SK-N-SH (cell line): ENCODE results near the gene CHGA.

Experiments
- CHD2 ChIP-seq: fragments of 150-350 bp; IDR thresholded peaks from 2 replicates; pipeline ENCODE4 v1.6.1; 2018; ENCODE audit warnings: low read length; ENCODE audit not compliant: partially characterized antibody
- EP300 ChIP-seq, 2 experiments: IDR thresholded peaks; 2 replicates each; pipeline versions ENCODE4 v1.4.0 to v1.6.1; 2012; ENCODE audit warnings: borderline replicate concordance in 1 of 2, low read depth in 1 of 2, low read length in 1 of 2
- JUND ChIP-seq: IDR thresholded peaks from 2 replicates; pipeline ENCODE4 v1.4.0; 2012
- MAX ChIP-seq: IDR thresholded peaks from 2 replicates; pipeline ENCODE4 v1.4.0; 2012; ENCODE audit warnings: low read depth
- MEF2A ChIP-seq: IDR thresholded peaks from 2 replicates; pipeline ENCODE4 v1.4.0; 2012; ENCODE audit warnings: low read depth, borderline replicate concordance
- NRF1 ChIP-seq: IDR thresholded peaks from 2 replicates; pipeline ENCODE4 v1.6.1; 2012; ENCODE audit warnings: low read depth, mild to moderate bottlenecking, low read length
- POLR2AphosphoS5 ChIP-seq: IDR thresholded peaks from 2 replicates; pipeline ENCODE4 v1.6.1; 2012; ENCODE audit warnings: low read depth, low read length
- SIN3A ChIP-seq: IDR thresholded peaks from 2 replicates; pipeline ENCODE4 v1.6.1; 2012; ENCODE audit warnings: low read depth, mild to moderate bottlenecking, low read length, moderate library complexity, borderline replicate concordance
- TAF1 ChIP-seq: IDR thresholded peaks from 2 replicates; pipeline ENCODE4 v1.6.1; 2012; ENCODE audit warnings: low read depth, mild to moderate bottlenecking, low read length, moderate library complexity, borderline replicate concordance
- TCF12 ChIP-seq: IDR thresholded peaks from 2 replicates; pipeline ENCODE4 v1.4.0; 2012
- TEAD4 ChIP-seq: IDR thresholded peaks from 2 replicates; pipeline ENCODE4 v1.4.0; 2012; ENCODE audit warnings: mild to moderate bottlenecking, borderline replicate concordance; ENCODE audit not compliant: insufficient read depth
- TF ChIP-seq, protein P1 (sequence below): fragments of 200-600 bp; sonication (generic); IDR thresholded peaks from 2 replicates; pipeline ENCODE4 v1.6.1; 2017; ENCODE audit warnings: antibody characterized with exemption, mild to moderate bottlenecking, moderate library complexity
- TF ChIP-seq, protein P2 (sequence below): IDR thresholded peaks from 2 replicates; pipeline ENCODE4; 2012
- TF ChIP-seq, protein P3 (sequence below): IDR thresholded peaks from 2 replicates; pipeline ENCODE4 v1.4.0; 2012; ENCODE audit warnings: low read depth, borderline replicate concordance

GRCh38 chr14:92938890-92939671 is 16.1 kb downstream of the CHGA start:
- TF ChIP-seq, protein P1, sequence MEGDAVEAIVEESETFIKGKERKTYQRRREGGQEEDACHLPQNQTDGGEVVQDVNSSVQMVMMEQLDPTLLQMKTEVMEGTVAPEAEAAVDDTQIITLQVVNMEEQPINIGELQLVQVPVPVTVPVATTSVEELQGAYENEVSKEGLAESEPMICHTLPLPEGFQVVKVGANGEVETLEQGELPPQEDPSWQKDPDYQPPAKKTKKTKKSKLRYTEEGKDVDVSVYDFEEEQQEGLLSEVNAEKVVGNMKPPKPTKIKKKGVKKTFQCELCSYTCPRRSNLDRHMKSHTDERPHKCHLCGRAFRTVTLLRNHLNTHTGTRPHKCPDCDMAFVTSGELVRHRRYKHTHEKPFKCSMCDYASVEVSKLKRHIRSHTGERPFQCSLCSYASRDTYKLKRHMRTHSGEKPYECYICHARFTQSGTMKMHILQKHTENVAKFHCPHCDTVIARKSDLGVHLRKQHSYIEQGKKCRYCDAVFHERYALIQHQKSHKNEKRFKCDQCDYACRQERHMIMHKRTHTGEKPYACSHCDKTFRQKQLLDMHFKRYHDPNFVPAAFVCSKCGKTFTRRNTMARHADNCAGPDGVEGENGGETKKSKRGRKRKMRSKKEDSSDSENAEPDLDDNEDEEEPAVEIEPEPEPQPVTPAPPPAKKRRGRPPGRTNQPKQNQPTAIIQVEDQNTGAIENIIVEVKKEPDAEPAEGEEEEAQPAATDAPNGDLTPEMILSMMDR, result no peak
- TF ChIP-seq EP300 (IDR thresholded peaks at IDR 0.05; ENCODE audit: borderline replicate concordance in 1 of 2, low read depth in 1 of 2, low read length in 1 of 2) (no peak), MEF2A (no peak), TCF12 (no peak), TAF1 (no peak), POLR2AphosphoS5 (no peak), TEAD4 (no peak), JUND (no peak), NRF1 (no peak), SIN3A (no peak), CHD2 (no peak), MAX (no peak)
- TF ChIP-seq, protein P2, sequence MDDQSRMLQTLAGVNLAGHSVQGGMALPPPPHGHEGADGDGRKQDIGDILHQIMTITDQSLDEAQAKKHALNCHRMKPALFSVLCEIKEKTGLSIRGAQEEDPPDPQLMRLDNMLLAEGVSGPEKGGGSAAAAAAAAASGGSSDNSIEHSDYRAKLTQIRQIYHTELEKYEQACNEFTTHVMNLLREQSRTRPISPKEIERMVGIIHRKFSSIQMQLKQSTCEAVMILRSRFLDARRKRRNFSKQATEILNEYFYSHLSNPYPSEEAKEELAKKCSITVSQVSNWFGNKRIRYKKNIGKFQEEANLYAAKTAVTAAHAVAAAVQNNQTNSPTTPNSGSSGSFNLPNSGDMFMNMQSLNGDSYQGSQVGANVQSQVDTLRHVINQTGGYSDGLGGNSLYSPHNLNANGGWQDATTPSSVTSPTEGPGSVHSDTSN, result no peak
- TF ChIP-seq, protein P3, sequence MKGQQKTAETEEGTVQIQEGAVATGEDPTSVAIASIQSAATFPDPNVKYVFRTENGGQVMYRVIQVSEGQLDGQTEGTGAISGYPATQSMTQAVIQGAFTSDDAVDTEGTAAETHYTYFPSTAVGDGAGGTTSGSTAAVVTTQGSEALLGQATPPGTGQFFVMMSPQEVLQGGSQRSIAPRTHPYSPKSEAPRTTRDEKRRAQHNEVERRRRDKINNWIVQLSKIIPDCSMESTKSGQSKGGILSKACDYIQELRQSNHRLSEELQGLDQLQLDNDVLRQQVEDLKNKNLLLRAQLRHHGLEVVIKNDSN, result no peak
